A673 (cell line): ENCODE data around the gene PTH2. TPM values are rescaled to one million over a fixed set of nuclear protein-coding genes. Genes with fewer than 3 reads are reported as not detected.

Experiments used
- BruUV-seq: library from RNA; stranded (reverse); fragments of 400-500 nt; replicated peaks from 2 replicates; lab custom pipeline; 2021; lab: Mats Ljungman, UMichigan
- CTCF ChIA-PET: fragments of 300-600 bp; sonication (Branson Sonifier 250); formaldehyde crosslinking; loops from one replicate; lab custom pipeline; 2022; ENCODE audit warnings: antibody characterized with exemption; lab: Charles Lee
- POLR2A ChIA-PET: fragments of 300-600 bp; sonication (Branson Sonifier 250); formaldehyde crosslinking; loops from one replicate; lab custom pipeline; 2022; ENCODE audit warnings: antibody characterized with exemption; ENCODE audit not compliant: low non-redundant PET; lab: Charles Lee
- DNase-seq: peaks from one replicate; pipeline ENCODE4 v3.0.0-alpha.2; 2015; ENCODE audit warnings: low spot score
- H3K27ac ChIP-seq: fragments of 200-600 bp; sonication (generic); 2 replicates; pipeline ENCODE4 v1.5.1; 2016; ENCODE audit warnings: mixed run types, low read depth, mild to moderate bottlenecking, mixed read lengths, antibody characterized with exemption, low read length; ENCODE audit not compliant: poor library complexity, severe bottlenecking
- H3K27me3 ChIP-seq: fragments of 200-600 bp; sonication (generic); replicated peaks from 2 replicates; pipeline ENCODE4 v1.6.1; 2017; ENCODE audit warnings: mixed run types, low read depth, mild to moderate bottlenecking, mixed read lengths, antibody characterized with exemption, low read length; ENCODE audit not compliant: insufficient read depth, poor library complexity
- H3K36me3 ChIP-seq: fragments of 200-600 bp; sonication (generic); 2 replicates; pipeline ENCODE4 v1.6.1; 2016; ENCODE audit warnings: mixed run types, mild to moderate bottlenecking, mixed read lengths, antibody characterized with exemption, low read length; ENCODE audit not compliant: insufficient read depth, poor library complexity, severe bottlenecking
- H3K4me1 ChIP-seq: fragments of 200-600 bp; sonication (generic); 2 replicates; pipeline ENCODE4 v1.6.1; 2017; ENCODE audit warnings: mixed run types, mild to moderate bottlenecking, mixed read lengths, antibody characterized with exemption, low read length; ENCODE audit not compliant: insufficient read depth, poor library complexity, severe bottlenecking
- H3K4me3 ChIP-seq: fragments of 200-600 bp; sonication (generic); 2 replicates; pipeline ENCODE4 v1.5.1; 2016; ENCODE audit warnings: low read depth, mixed run types, mild to moderate bottlenecking, mixed read lengths, low read length; ENCODE audit not compliant: poor library complexity, severe bottlenecking
- H3K9me3 ChIP-seq: fragments of 200-600 bp; sonication (generic); 2 replicates; pipeline ENCODE4 v1.6.1; 2016; ENCODE audit warnings: mixed run types, low read depth, mild to moderate bottlenecking, mixed read lengths, antibody characterized with exemption, low read length; ENCODE audit not compliant: poor library complexity, severe bottlenecking
- CTCF ChIP-seq: fragments of 300-800, 200-600 bp; sonication (generic); conservative IDR thresholded peaks from 2 replicates; pipeline ENCODE4 v1.5.1; 2017; ENCODE audit warnings: low read depth, mild to moderate bottlenecking, antibody characterized with exemption, low read length, moderate library complexity, mixed read lengths
- EZH2 ChIP-seq: fragments of 200-600 bp; sonication (generic); IDR thresholded peaks from 2 replicates; pipeline ENCODE4 v1.6.1; 2017; ENCODE audit warnings: borderline replicate concordance, low read depth, mild to moderate bottlenecking, mixed read lengths, antibody characterized with exemption, low read length; ENCODE audit not compliant: poor library complexity, severe bottlenecking
- intact Hi-C: fragments of 100-400 bp; cut with micrococcal nuclease; formaldehyde crosslinking; loops from one replicate; pipeline ENCODE4 v1.10.0; 2022; ENCODE audit not compliant: unreplicated experiment
- total RNA-seq: library from RNA; stranded (reverse); gene quantifications from 2 replicates; pipeline ENCODE4 v1.2.3, GENCODE V29; 2021

PTH2 gene
- total RNA-seq, 1 experiment from 2014 or later = not detected

- peaks cover 36% of the 10 kb centered on the region for H3K27me3 ChIP-seq
- BruUV-seq = no TSS peak
- peaks cover 12% of the 10 kb centered on the region for H3K4me1 ChIP-seq
- ChIA-PET POLR2A (no interaction called here), CTCF (interaction anchor here (0.6 to 1.1 kb wide), 2 partner anchors 48 to 326 kb away, joined by 3 read pairs; partner anchors contain the start of gene LIN7B)
- no peak for DNase-seq
- no peak overlapping the region for H3K27ac ChIP-seq
- H3K9me3 ChIP-seq = no peaks in the 10 kb centered on the region
- no peaks in the 10 kb centered on the region for H3K36me3 ChIP-seq
- intact Hi-C loops = loop anchor here (5.0 kb wide), 2 partner anchors 213 to 343 kb away; no protein-coding TSS in a partner anchor
- H3K4me3 ChIP-seq = no peak overlapping the region
- TF ChIP-seq CTCF (no peak), EZH2 (no peak)
These were observed 16.6 kb upstream of the PTH2 start for GRCh38 chr19:49439836-49440235.

GRCh38 chr19:49438261-49438660 lies 15.0 kb upstream of the PTH2 start:
- H3K9me3 ChIP-seq = no peaks in the 10 kb centered on the region
- no TSS peak for BruUV-seq
- no peak for TF ChIP-seq EZH2
- no peak for TF ChIP-seq CTCF
- ChIA-PET POLR2A (no interaction called here), CTCF (no interaction called here)
- no peaks in the 10 kb centered on the region for H3K36me3 ChIP-seq
- H3K27me3 ChIP-seq = peaks cover 36% of the 10 kb centered on the region
- H3K27ac ChIP-seq = no peak overlapping the region
- H3K4me1 ChIP-seq = peaks cover 12% of the 10 kb centered on the region
- intact Hi-C loops = no loop called here
- DNase-seq = no peak
- no peak overlapping the region for H3K4me3 ChIP-seq

GRCh38 chr19:49437231-49437630 lies 14.0 kb upstream of the PTH2 start:
- Histone ChIP-seq H3K27ac (no peak overlapping the region), H3K27me3 (peaks cover 36% of the 10 kb centered on the region), H3K4me3 (no peak overlapping the region), H3K4me1 (peaks cover 9% of the 10 kb centered on the region), H3K9me3 (no peaks in the 10 kb centered on the region), H3K36me3 (no peaks in the 10 kb centered on the region)
- intact Hi-C loops = no loop called here
- no peak for DNase-seq
- no peak for TF ChIP-seq EZH2
- TF ChIP-seq CTCF = no peak
- POLR2A ChIA-PET = no interaction called here
- CTCF ChIA-PET = no interaction called here
- no TSS peak for BruUV-seq
